Osteoblast (primary cell): ENCODE results near the gene PFDN6. TPM values are rescaled to one million over a fixed set of nuclear protein-coding genes. Genes with fewer than 3 reads are reported as not detected.

Source experiments
- DNase-seq: peaks from one replicate; pipeline ENCODE4 v3.0.0; 2011; ENCODE audit warnings: low spot score, mixed read lengths; ENCODE audit not compliant: insufficient read length; ENCODE audit errors: missing footprints
- H2AFZ ChIP-seq: 2 replicates; pipeline ENCODE4 v1.6.0; 2011; ENCODE audit warnings: mild to moderate bottlenecking, low read length
- H3K27ac ChIP-seq: 2 replicates; pipeline ENCODE4 v1.5.1; 2011; ENCODE audit warnings: mild to moderate bottlenecking, low read depth, low read length, moderate library complexity
- H3K27me3 ChIP-seq: 2 replicates; pipeline ENCODE4 v1.6.0; 2012; ENCODE audit warnings: mild to moderate bottlenecking, control low read depth, inconsistent platforms, low read length, moderate library complexity; ENCODE audit not compliant: insufficient read depth
- H3K36me3 ChIP-seq: 2 replicates; pipeline ENCODE4 v1.5.1; 2011; ENCODE audit warnings: mild to moderate bottlenecking, low read length, control low read depth, moderate library complexity; ENCODE audit not compliant: insufficient read depth
- H3K4me1 ChIP-seq: 2 replicates; pipeline ENCODE4 v1.5.1; 2011; ENCODE audit warnings: mild to moderate bottlenecking, low read length, control low read depth, moderate library complexity; ENCODE audit not compliant: insufficient read depth
- H3K4me2 ChIP-seq: 2 replicates; pipeline ENCODE4 v1.6.0; 2011; ENCODE audit warnings: mild to moderate bottlenecking, low read length; ENCODE audit not compliant: insufficient read depth
- H3K4me3 ChIP-seq: fragments of 200-600 bp; sonication (generic); 3 replicates; pipeline ENCODE4 v1.5.1; 2012; ENCODE audit warnings: mild to moderate bottlenecking, low read length, inconsistent platforms; ENCODE audit not compliant: insufficient read depth
- H3K79me2 ChIP-seq: 2 replicates; pipeline ENCODE4 v1.6.0; 2012; ENCODE audit warnings: mild to moderate bottlenecking, low read length, control low read depth, inconsistent platforms; ENCODE audit not compliant: insufficient read depth
- H3K9me3 ChIP-seq: 2 replicates; pipeline ENCODE4 v1.5.1; 2011; ENCODE audit warnings: low read depth, low read length, control low read depth
- H4K20me1 ChIP-seq: 2 replicates; pipeline ENCODE4 v1.6.0; 2012; ENCODE audit warnings: mild to moderate bottlenecking, low read length, control low read depth; ENCODE audit not compliant: insufficient read depth
- CTCF ChIP-seq: IDR thresholded peaks from 2 replicates; pipeline ENCODE4 v1.5.1; 2011; ENCODE audit warnings: mild to moderate bottlenecking, low read depth, low read length, moderate library complexity; ENCODE audit errors: extremely low read depth
- total RNA-seq: library from RNA; depleted of rRNA; stranded (reverse); fragments of >200 nt; gene quantifications from 2 replicates; pipeline ENCODE4 v1.2.3, GENCODE V29; 2012

PFDN6 gene
- total RNA-seq, 1 donor, result 15.9 TPM

GRCh38 chr6:33276864-33277662, 12.3 kb upstream of the PFDN6 start, which contains the start of gene B3GALT4:
TSS of gene B3GALT4 (plus strand) at chr6:33277123. CDS start at chr6:33277420, 297 bp downstream.
- no peak within 1 kb of the TSS for H2AFZ ChIP-seq
- peaks cover 53% of the 10 kb centered on the region for H4K20me1 ChIP-seq
- H3K79me2 ChIP-seq, result peaks cover 39% of the 10 kb centered on the region
- peak within 1 kb of the TSS; percentile 67 for H3K4me3 ChIP-seq
- peak within 1 kb of the TSS; percentile 99 for H3K4me2 ChIP-seq
- peak; percentile 94 for DNase-seq
- H3K27me3 ChIP-seq, result no peaks in the 10 kb centered on the region
- H3K27ac ChIP-seq, result peak within 1 kb of the TSS; percentile 19
- H3K36me3 ChIP-seq, result peaks cover 75% of the 10 kb centered on the region
- TF ChIP-seq CTCF, result peak; percentile 20
- no peaks in the 10 kb centered on the region for H3K9me3 ChIP-seq
- H3K4me1 ChIP-seq, result peaks cover 43% of the 10 kb centered on the region

GRCh38 chr6:33277663-33278391, 11.6 kb upstream of the PFDN6 start:
- Histone ChIP-seq H3K4me3 (peak overlapping the region; percentile 67), H3K27ac (peak overlapping the region; percentile 19), H3K4me1 (peaks cover 40% of the 10 kb centered on the region), H4K20me1 (peaks cover 50% of the 10 kb centered on the region), H2AFZ (no peak overlapping the region), H3K27me3 (no peaks in the 10 kb centered on the region), H3K36me3 (peaks cover 77% of the 10 kb centered on the region), H3K79me2 (peaks cover 31% of the 10 kb centered on the region), H3K9me3 (no peaks in the 10 kb centered on the region), H3K4me2 (peak overlapping the region; percentile 72)
- no peak for DNase-seq
- no peak for TF ChIP-seq CTCF

GRCh38 chr6:33278392-33278741, 11.0 kb upstream of the PFDN6 start:
- H3K4me3 ChIP-seq, result no peak overlapping the region
- H3K79me2 ChIP-seq, result peaks cover 26% of the 10 kb centered on the region
- no peaks in the 10 kb centered on the region for H3K9me3 ChIP-seq
- no peak overlapping the region for H2AFZ ChIP-seq
- no peak overlapping the region for H3K4me2 ChIP-seq
- H3K4me1 ChIP-seq, result peaks cover 34% of the 10 kb centered on the region
- H3K36me3 ChIP-seq, result peaks cover 75% of the 10 kb centered on the region
- H3K27ac ChIP-seq, result no peak overlapping the region
- no peak for TF ChIP-seq CTCF
- no peak for DNase-seq
- peaks cover 45% of the 10 kb centered on the region for H4K20me1 ChIP-seq
- no peaks in the 10 kb centered on the region for H3K27me3 ChIP-seq

- H3K4me1 ChIP-seq, result peaks cover 30% of the 10 kb centered on the region
- no peak for TF ChIP-seq CTCF
- no peak overlapping the region for H3K4me3 ChIP-seq
- DNase-seq, result peak; percentile 85
- no peak overlapping the region for H2AFZ ChIP-seq
- H3K27me3 ChIP-seq, result no peaks in the 10 kb centered on the region
- peaks cover 21% of the 10 kb centered on the region for H3K79me2 ChIP-seq
- no peaks in the 10 kb centered on the region for H3K9me3 ChIP-seq
- peaks cover 74% of the 10 kb centered on the region for H3K36me3 ChIP-seq
- peaks cover 41% of the 10 kb centered on the region for H4K20me1 ChIP-seq
- H3K27ac ChIP-seq, result no peak overlapping the region
- no peak overlapping the region for H3K4me2 ChIP-seq
These were observed 10.6 kb upstream of the PFDN6 start for GRCh38 chr6:33278810-33279209.
